KG1 (cell line): ENCODE data around the gene SCN1A.

ENCODE experiments used
- DNase-seq: peaks from one replicate; lab custom pipeline; 2025; lab: John Stamatoyannopoulos, UW

SCN1A gene

GRCh38 chr2:165970663-165971062 is 157.2 kb downstream of the SCN1A start:
- DNase-seq = no peak

DNA sequence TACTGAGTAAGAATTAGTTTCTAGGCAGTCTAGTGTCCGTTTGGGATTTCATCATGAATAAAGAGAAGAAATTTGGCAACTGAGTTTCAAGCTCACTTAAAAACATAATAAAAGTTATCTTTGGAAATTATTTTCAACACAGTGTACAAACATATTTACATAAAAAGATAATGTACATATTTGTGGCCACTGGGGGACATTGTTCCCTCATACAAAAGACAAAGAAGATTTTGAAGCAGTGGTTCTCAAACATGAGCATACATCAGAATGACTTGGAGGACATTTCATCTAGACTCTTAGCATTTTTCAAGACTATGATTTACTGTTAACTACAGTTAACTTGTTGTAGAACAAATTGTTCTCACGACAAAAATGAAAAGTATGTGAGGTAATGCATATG is 158.6 kb downstream of the SCN1A start:
- DNase-seq = no peak

DNA sequence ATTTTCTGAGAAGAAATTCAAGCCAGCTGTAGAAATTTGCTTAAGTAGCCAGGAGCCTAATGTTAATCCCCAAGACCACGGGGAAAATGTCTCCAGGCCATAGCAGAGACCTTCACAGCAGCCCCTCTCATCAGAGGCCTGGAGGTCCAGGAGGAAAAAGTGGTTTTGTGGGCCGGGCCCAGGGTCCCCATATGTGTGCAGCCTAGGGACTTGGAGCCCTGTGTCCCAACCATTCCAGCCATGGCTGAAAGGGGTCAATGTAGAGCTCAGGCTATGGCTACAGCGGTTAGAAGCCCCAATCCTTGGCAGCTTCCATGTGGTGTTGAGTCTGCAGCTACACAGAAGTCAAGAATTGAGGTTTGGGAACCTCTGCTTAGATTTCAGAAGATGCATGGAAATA is 160.1 kb downstream of the SCN1A start:
- DNase-seq = no peak

GRCh38 chr2:165961818-165962217 is 166.0 kb downstream of the SCN1A start:
- DNase-seq = no peak

DNA sequence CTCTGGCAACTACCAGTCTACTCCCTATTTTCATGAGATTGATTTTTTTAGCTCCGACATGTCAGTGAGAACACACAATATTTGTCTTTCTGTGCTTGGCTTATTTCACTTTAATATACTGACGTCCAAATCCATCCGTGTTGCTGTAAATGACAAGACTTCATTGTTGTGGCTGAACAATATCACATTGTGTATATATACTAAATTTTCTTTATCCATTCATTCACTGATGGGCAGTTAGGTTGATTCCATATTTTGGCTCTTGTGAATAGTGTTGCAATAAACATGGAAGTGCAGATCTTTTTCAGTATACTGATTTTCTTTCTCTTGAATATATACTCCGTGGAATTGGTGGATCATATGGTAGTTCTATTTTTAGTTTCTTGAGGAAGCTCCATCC is 168.4 kb downstream of the SCN1A start:
- no peak for DNase-seq

DNA sequence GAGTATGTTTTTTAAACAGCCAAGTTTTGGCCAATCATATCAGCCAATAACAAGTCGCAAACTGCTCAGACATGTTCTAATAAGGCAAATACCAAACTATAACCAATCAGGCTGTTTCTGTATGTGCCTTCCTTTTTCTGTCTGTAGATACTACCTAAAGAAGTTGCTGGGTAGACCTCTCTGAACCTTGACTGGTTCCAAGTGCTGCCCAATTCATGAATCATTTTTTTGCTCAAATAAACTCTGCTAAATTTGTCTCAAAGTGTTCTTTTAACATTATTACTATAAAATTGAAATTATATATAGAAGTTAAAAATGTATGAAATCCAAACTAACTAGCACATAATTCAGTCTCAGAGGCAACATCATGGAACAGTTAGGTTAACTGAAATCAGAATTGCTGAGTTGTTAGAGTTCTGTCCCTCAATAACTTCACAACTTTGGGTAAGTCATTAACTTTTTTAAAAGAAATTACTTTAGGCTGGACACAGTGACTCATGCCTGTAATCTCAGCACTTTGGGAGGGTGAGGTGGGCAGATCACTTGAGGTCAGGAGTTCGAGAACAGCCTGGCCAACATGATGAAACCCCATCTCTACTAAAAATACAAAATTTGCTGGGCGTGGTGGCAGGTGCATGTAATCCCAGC is 169.4 kb downstream of the SCN1A start:
- no peak for DNase-seq

- DNase-seq = no peak
Measured at GRCh38 chr2:165957030-165957675, 170.7 kb downstream of the SCN1A start.

DNA sequence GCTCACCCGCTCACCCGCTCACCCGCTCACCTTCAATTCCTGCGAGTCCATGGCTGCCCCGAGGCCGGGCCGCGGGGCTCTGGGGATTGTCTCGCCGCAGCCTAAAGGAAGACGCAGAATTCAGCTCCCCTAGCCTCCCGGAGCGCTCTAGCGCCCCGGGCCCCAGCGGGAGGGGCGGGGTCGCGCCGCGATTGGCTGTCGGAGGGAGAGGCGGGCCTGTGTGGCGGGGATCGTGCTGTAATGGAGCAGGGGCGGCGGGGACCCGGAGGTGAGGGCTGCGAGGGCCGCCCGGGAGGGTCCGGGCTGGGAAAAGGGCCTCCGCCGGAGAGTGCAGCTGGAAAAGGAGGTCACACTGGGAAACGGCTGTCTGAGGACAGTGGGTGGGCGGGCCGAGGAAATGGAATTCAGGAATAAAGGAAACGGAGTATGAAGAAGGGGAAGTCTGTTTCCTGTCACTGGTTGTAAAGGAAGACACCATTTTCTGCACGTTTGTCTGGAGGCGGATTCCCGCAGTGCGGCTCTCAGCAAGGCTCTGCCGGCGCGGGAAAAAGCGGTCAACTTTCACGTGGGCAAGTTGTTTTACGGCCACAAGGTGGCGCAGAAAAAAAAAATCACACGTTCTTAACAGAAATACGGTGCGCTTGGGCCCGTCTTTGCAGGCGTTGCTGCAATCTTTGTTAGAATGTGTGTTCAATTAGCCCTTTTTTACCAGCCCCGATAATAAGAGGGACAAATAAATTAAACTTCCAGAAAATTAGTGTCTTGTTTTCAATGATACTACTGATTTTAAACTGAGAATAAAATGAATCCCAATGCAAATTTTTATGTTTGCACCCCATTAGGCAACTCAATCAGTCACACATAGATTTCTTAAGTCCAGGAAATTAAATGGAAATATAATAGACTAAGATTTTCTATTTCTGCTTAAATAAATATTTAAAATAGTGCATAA is 173.9 kb downstream of the SCN1A start, which contains the start of gene TTC21B:
Gene TTC21B, minus strand, starts transcription at position 122 of the 952 bp plus-strand sequence. Its CDS starts 71 bp downstream, at position 51.
- DNase-seq = peak; percentile 92

DNA sequence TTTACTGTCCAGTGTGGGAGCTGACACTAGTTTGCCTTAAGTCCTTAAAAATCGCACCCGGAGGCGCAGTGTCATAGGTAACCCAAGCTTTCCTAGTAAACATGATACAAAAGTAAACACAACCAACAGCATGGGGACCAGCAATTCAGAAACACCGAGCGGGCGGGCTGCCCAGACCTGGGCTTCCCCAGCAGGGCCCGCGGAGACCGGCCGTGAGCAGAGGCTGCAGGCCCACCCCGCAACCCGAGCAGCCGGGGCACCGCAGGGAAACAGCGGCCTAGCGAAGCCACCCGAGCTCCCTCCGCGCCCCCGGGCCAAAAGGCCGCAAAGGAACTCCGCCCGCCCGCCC is 174.5 kb downstream of the SCN1A start:
- DNase-seq = peak; percentile 69

DNA sequence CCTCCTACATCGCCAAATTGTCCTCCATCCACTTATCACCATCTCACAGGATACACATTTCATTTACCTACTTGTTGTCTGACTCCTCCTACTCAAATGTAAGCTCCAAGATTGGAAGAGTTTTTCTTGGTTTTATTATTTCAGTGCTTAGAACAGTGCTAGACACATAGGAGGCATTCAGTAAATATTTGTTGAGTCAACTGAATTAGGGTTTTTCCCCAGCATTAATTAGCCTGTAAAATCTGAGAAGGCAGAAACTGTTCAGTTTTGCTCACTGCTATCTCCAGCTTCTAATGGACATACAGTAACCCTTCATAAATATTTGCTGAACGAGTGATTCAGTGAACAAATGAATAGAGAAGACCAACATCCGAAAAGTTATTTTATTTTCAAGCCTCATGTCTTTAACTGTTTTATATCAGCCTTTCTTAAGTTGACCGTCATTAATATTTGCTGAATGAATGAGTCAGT is 175.0 kb downstream of the SCN1A start:
- peak; percentile 56 for DNase-seq

DNA sequence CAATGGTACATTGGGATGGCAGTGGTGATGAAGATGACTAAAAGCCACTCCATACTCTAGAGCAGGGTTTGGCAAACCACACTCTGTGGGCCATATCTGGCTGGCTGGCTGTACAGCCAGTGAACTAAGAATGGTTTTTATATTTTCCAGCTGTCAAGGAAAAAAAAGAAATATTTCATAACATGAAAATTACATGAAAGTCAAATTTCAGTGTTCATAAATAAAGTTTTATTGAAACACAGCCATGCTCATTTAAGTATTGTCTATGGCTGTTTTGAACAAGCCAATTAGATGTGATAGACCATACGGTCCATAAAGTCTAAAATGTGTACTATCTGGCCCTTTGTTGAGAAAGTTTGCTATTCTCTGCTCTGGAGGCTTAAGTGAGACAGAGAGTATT is 175.7 kb downstream of the SCN1A start:
- no peak for DNase-seq

DNA sequence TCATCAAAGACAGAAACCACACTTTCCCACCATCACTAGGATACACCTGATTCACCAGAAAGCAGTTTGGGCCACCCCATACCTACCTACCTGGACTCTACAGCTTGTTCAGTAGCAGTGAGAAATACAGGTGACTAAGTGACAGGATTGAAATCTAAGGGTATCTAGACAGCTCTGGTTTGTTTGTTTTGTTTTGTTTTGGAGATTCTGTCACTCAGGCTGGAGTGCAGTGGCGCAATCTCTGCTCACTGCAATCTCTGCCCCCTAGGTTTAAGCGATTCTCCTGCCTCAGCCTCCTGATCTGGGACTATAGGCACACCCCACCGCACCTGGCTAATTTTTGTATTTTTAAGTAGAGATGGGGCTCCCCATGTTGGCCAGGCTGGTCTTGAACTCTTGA is 177.4 kb downstream of the SCN1A start:
- no peak for DNase-seq

- DNase-seq = no peak
Measured at GRCh38 chr2:165941827-165942226, 186.0 kb downstream of the SCN1A start.

DNA sequence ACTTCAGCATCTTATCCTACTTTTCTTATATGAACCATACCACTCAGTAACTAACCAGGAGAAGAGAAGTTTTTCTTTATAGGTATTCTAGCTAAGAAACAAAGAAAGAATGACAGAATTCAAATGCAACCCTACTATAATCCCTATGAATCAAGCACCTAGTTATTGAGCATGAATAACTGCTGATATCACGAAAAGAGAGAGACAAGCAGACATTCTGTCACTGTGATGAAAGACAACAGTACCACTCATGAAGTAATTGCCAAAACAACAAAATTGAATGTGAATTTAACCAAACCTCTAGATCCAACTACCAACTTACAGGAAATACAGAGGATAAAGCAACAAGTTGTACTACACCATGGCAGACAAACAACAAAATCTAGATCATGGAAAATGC is 189.6 kb downstream of the SCN1A start:
- no peak for DNase-seq
